Left ventricle myocardium inferior (tissue), 1 donor: Measurements from ENCODE around the gene AKIRIN2. TPM values are rescaled to one million over a fixed set of nuclear protein-coding genes. Genes with fewer than 3 reads are reported as not detected.
A peak's percentile ranks its signal among the peaks of the same experiment; 100 is the strongest.

Experiments used
- DNase-seq: peaks from one replicate; pipeline ENCODE4 v3.0.0-alpha.2; 2020
- H3K27ac ChIP-seq: fragments of 200-600 bp; replicated peaks from 2 replicates; pipeline ENCODE4 v1.8.0; 2021
- H3K27me3 ChIP-seq: fragments of 200-600 bp; 2 replicates; pipeline ENCODE4 v1.8.0; 2021; ENCODE audit warnings: low read depth
- H3K36me3 ChIP-seq: fragments of 200-600 bp; 2 replicates; pipeline ENCODE4 v1.8.0; 2021
- H3K4me1 ChIP-seq: fragments of 200-600 bp; 2 replicates; pipeline ENCODE4 v1.8.0; 2021
- H3K4me3 ChIP-seq: fragments of 200-600 bp; 2 replicates; pipeline ENCODE4 v1.8.0; 2021; ENCODE audit warnings: mild to moderate bottlenecking, moderate library complexity
- H3K9me3 ChIP-seq: fragments of 200-600 bp; replicated peaks from 2 replicates; pipeline ENCODE4 v1.8.0; 2021
- CTCF ChIP-seq: fragments of 200-600 bp; IDR thresholded peaks from 2 replicates; pipeline ENCODE4 v1.8.0; 2021; ENCODE audit warnings: antibody characterized with exemption, mild to moderate bottlenecking, borderline replicate concordance
- intact Hi-C: fragments of 100-400 bp; cut with micrococcal nuclease; formaldehyde crosslinking; loops from one replicate; pipeline ENCODE4 v1.11.0; 2022
- long read RNA-seq: library from polyadenylated mRNA; unstranded; transcript quantifications from one replicate; pipeline ENCODE4 v2.0.0, GENCODE V29; 2021
- total RNA-seq: library from RNA; stranded (reverse); fragmentation: NEBNext Ultra II Directional; extraction: Animal tissue kit (Norgen Biotek cat#: 25700); gene quantifications from one replicate; pipeline ENCODE4 v1.2.1, GENCODE V29; 2021
- donor health status: DM: no; HTN: yes; CAD: no; lungs with severe emphysema.

AKIRIN2 gene
- total RNA-seq: 42.3 TPM
- long read RNA-seq, transcript AKIRIN2-201 (5 exons, 1,662 nt): major isoform, 81 of 88 reads
- long read RNA-seq, partial matches to known transcripts: 0 of 88 reads
- long read RNA-seq, other reads (novel, unspliced or antisense): 7 of 88 reads

GRCh38 chr6:87701676-87702588 lies at the start of gene AKIRIN2:
Gene AKIRIN2, minus strand, starts transcription at chr6:87702233. Its CDS starts 549 bp downstream, at chr6:87701684.
- no peak for TF ChIP-seq CTCF
- H3K27ac ChIP-seq: peak within 1 kb of the TSS; percentile 99
- peak within 1 kb of the TSS; percentile 83 for H3K4me3 ChIP-seq
- H3K36me3 ChIP-seq: no peaks in the 10 kb centered on the region
- H3K4me1 ChIP-seq: peaks cover 56% of the 10 kb centered on the region
- DNase-seq: peak; percentile 95
- H3K9me3 ChIP-seq: no peaks in the 10 kb centered on the region
- no peaks in the 10 kb centered on the region for H3K27me3 ChIP-seq
- intact Hi-C loops: no loop called here

- H3K4me3 ChIP-seq: no peak overlapping the region
- no peaks in the 10 kb centered on the region for H3K36me3 ChIP-seq
- no peaks in the 10 kb centered on the region for H3K9me3 ChIP-seq
- H3K27me3 ChIP-seq: no peaks in the 10 kb centered on the region
- no peak for DNase-seq
- intact Hi-C loops: no loop called here
- no peak overlapping the region for H3K27ac ChIP-seq
- H3K4me1 ChIP-seq: no peaks in the 10 kb centered on the region
- TF ChIP-seq CTCF: no peak
Observed at GRCh38 chr6:87747646-87748045, 45.6 kb upstream of the AKIRIN2 start.

GRCh38 chr6:87745966-87746721 lies 44.1 kb upstream of the AKIRIN2 start:
- H3K4me1 ChIP-seq: no peaks in the 10 kb centered on the region
- no peak overlapping the region for H3K27ac ChIP-seq
- H3K9me3 ChIP-seq: no peaks in the 10 kb centered on the region
- no peak for TF ChIP-seq CTCF
- H3K36me3 ChIP-seq: no peaks in the 10 kb centered on the region
- no peak overlapping the region for H3K4me3 ChIP-seq
- intact Hi-C loops: no loop called here
- no peak for DNase-seq
- H3K27me3 ChIP-seq: no peaks in the 10 kb centered on the region

DNA sequence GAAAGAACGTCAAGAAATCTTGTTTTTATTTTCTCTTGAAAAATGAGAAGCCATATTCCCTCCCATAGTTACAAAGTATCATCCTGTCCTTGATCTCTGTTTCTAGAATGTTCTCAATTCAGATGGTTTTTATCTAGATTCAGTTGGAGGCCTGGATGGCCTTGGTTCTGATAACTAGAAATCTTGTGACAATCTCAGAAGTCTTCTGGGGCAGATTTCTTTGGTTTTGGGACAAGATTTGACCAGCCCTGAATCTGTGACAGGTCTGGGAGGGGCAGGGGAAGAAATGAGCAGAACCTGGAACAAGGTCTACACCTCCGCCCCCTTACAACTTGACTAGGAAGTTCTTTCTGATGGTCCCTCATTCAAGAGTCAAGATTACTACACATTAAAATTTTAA lies 41.4 kb upstream of the AKIRIN2 start:
- Histone ChIP-seq H3K4me3 (no peak overlapping the region), H3K27ac (no peak overlapping the region), H3K27me3 (no peaks in the 10 kb centered on the region), H3K4me1 (no peaks in the 10 kb centered on the region), H3K9me3 (no peaks in the 10 kb centered on the region), H3K36me3 (no peaks in the 10 kb centered on the region)
- intact Hi-C loops: no loop called here
- DNase-seq: no peak
- TF ChIP-seq CTCF: no peak

DNA sequence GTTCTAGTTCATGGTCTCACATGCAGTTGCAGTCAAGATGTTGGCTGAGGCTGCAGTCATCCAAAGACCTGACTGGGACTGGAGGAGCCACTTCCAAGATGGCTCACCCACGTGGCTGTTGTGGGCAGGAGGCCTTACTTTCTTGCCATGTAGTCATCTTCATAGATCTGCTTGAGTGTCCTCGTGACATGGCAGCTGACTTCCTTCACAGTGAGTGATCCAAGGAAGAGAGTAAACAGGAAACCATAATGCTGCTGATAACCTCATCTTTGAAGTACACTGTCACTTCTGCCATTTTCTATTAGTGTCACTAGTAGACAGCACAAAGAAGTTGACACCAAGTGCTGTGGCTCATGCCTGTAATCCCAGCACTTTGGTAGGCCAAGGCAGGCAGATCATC lies 40.1 kb upstream of the AKIRIN2 start:
- intact Hi-C loops: no loop called here
- no peaks in the 10 kb centered on the region for H3K27me3 ChIP-seq
- no peaks in the 10 kb centered on the region for H3K36me3 ChIP-seq
- no peak for DNase-seq
- no peak overlapping the region for H3K4me3 ChIP-seq
- H3K4me1 ChIP-seq: no peaks in the 10 kb centered on the region
- no peaks in the 10 kb centered on the region for H3K9me3 ChIP-seq
- no peak for TF ChIP-seq CTCF
- H3K27ac ChIP-seq: no peak overlapping the region
